T-helper 1 cell treated with Interleukin-12 subunit alpha and Interleukin-12 subunit beta and Interleukin-4 antibody, amounts not matched to agents 30 μg/mL and 1 μg/mL, for 36 hours (primary cell): ENCODE results near the gene KLHL5.

Experiments used
- H3K27ac Mint-ChIP-seq: one replicate; pipeline ENCODE4 v1.8.0; 2021; ENCODE audit warnings: mild to moderate bottlenecking, mixed read lengths
- H3K27me3 Mint-ChIP-seq: one replicate; pipeline ENCODE4 v1.8.0; 2021; ENCODE audit warnings: low read depth, mixed read lengths
- H3K36me3 Mint-ChIP-seq: one replicate; pipeline ENCODE4 v1.8.0; 2021; ENCODE audit warnings: low read depth, mixed read lengths
- H3K4me1 Mint-ChIP-seq: one replicate; pipeline ENCODE4 v1.8.0; 2021; ENCODE audit warnings: low read depth, mixed read lengths
- H3K4me3 Mint-ChIP-seq: one replicate; pipeline ENCODE4 v1.8.0; 2021; ENCODE audit warnings: mild to moderate bottlenecking, moderate library complexity, mixed read lengths
- H3K9me3 Mint-ChIP-seq: one replicate; pipeline ENCODE4 v1.8.0; 2021; ENCODE audit warnings: mixed read lengths

KLHL5 gene

DNA sequence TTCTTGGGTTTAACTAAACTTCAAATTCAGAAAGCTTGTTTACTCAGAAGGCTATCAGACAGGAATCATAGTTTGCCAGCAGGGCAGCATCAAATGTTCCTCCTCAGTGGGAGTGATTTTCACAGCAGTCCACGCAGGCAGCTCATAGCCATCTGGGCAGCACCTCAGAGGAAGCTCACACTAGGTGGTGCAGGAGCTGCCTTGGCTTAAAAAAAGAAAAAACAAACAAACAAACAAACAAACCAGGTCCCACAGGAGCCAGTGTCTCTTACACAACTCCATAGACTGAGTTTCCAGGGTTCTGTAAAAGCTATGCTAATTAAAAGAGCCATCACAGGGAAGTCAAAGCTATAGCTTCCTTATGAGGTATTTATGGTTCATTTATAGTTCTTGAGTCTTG is 10.5 kb upstream of the KLHL5 start:
- H3K9me3 Mint-ChIP-seq, result no peaks in the 10 kb centered on the region
- peaks cover 43% of the 10 kb centered on the region for H3K4me1 Mint-ChIP-seq
- no peaks in the 10 kb centered on the region for H3K27me3 Mint-ChIP-seq
- no peak overlapping the region for H3K27ac Mint-ChIP-seq
- no peak overlapping the region for H3K4me3 Mint-ChIP-seq
- peaks cover 15% of the 10 kb centered on the region for H3K36me3 Mint-ChIP-seq

DNA sequence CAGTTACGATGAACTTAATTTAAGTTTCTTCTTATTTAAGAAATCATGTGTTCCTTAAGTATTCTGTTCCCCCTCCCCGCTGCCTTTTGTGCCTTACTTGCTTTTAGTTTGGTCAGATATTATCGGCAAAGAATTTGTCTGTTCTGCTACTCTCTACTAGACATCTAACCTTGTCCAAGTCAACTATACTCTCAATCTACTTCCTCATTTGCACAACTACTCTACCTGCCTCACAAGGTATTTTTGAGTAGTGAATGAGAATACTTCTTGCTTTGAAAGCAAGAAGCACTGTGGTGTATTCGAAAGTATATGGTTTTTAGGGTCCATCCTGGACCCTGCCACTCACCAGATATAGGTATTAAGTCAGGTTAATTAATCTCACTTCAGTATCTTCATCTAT is 8.0 kb upstream of the KLHL5 start:
- Mint-ChIP-seq H3K4me3 (no peak overlapping the region), H3K36me3 (peaks cover 15% of the 10 kb centered on the region), H3K27ac (no peak overlapping the region), H3K4me1 (peaks cover 23% of the 10 kb centered on the region), H3K27me3 (no peaks in the 10 kb centered on the region), H3K9me3 (no peaks in the 10 kb centered on the region)

DNA sequence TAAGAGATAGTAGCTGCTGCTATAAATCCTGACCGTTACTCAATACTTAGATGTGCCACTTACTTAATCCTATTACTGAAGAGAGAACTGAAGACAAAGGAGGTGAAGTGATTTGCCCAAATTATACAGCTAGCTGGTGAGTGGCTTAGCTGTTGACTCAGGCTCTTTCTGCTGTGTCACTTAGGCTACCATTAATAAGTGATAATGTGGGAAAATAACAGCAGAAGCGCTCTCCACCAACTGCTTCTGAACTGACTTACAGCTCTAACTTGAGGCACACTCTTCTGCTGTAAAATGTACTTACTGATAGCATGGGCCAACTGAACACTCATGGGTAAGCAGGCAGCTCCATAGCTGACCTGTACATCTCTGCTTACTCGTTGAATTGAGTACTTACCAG is 7.5 kb upstream of the KLHL5 start:
- Mint-ChIP-seq H3K4me1 (peaks cover 22% of the 10 kb centered on the region), H3K27ac (no peak overlapping the region), H3K27me3 (no peaks in the 10 kb centered on the region), H3K36me3 (peaks cover 15% of the 10 kb centered on the region), H3K9me3 (no peaks in the 10 kb centered on the region), H3K4me3 (no peak overlapping the region)

DNA sequence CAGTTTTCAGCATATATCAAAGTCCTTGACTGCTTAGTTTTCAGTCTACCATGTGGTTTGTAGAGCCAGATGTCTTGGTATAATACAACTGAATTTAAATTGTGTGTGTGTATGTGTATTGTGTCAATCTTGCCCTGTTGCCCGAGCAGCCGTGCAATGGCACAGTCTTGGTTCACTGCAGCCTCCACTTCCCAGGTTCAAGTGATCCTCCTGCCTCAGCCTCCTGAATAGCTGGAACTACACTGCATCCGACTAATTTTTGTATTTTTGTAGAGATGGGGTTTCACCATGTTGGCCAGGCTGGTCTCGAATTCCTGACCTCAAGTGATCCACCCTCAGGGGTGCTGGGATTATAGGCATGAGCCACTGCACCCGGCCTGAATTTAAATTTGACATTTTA is 6.0 kb upstream of the KLHL5 start:
- H3K9me3 Mint-ChIP-seq, result no peaks in the 10 kb centered on the region
- peaks cover 11% of the 10 kb centered on the region for H3K36me3 Mint-ChIP-seq
- H3K4me1 Mint-ChIP-seq, result peaks cover 23% of the 10 kb centered on the region
- H3K27me3 Mint-ChIP-seq, result no peaks in the 10 kb centered on the region
- H3K4me3 Mint-ChIP-seq, result no peak overlapping the region
- no peak overlapping the region for H3K27ac Mint-ChIP-seq

DNA sequence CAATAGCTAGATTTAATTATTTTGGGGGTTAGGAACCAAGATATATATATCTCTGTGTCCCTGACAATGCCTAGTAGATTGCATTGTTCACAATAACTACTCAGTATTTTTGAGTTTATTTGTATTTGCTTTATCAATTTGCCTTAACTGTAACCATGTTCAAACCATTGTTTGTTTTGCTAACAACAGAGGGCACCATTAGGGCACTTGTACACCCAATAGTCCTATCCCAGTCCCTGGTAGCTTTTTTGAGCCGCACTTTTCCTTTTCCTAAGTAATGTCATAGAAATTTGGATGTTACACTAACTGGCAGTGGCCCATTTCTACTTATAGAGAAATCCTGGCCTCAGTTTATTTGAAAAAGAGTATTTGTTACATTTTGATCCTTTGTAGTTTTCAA is 575 bp upstream of the KLHL5 start:
- no peak overlapping the region for H3K27ac Mint-ChIP-seq
- H3K4me3 Mint-ChIP-seq, result no peak overlapping the region
- H3K36me3 Mint-ChIP-seq, result peaks cover 8% of the 10 kb centered on the region
- no peaks in the 10 kb centered on the region for H3K9me3 Mint-ChIP-seq
- no peaks in the 10 kb centered on the region for H3K27me3 Mint-ChIP-seq
- H3K4me1 Mint-ChIP-seq, result peaks cover 17% of the 10 kb centered on the region

DNA sequence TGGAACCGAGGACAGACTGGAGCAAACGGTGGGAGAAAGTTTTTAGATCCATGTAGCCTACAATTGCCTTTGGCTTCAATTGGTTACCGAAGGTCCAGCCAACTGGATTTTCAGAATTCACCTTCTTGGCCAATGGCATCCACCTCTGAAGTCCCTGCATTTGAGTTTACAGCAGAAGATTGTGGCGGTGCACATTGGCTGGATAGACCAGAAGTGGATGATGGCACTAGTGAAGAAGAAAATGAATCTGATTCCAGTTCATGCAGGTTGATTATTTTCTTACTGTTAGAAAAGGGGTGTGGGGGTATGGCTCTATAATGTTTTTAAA is 702 bp downstream of the KLHL5 start:
- Mint-ChIP-seq H3K27me3 (no peaks in the 10 kb centered on the region), H3K4me1 (peaks cover 16% of the 10 kb centered on the region), H3K4me3 (no peak overlapping the region), H3K9me3 (no peaks in the 10 kb centered on the region), H3K27ac (no peak overlapping the region), H3K36me3 (peaks cover 10% of the 10 kb centered on the region)

DNA sequence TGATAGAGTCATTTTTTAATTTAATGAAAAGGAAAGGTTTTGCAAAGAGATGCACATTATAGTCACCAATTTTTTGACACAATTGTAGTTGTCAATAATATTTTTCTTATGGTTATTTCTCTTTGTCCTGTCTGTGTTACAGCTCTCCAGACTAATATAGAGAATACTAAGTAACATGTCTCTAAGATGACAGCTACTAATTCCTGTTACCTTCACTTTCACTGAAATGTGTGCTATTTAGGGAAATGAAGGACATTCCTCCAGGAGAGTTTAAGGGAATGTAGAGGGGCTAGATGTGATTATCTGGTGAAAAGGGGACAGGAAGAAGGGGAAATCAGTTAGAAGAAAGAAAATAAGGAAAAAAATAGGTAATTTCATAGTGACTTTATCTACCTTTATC is 1.4 kb downstream of the KLHL5 start:
- Mint-ChIP-seq H3K36me3 (peaks cover 10% of the 10 kb centered on the region), H3K27me3 (no peaks in the 10 kb centered on the region), H3K4me1 (peaks cover 19% of the 10 kb centered on the region), H3K4me3 (no peak overlapping the region), H3K9me3 (no peaks in the 10 kb centered on the region), H3K27ac (no peak overlapping the region)

DNA sequence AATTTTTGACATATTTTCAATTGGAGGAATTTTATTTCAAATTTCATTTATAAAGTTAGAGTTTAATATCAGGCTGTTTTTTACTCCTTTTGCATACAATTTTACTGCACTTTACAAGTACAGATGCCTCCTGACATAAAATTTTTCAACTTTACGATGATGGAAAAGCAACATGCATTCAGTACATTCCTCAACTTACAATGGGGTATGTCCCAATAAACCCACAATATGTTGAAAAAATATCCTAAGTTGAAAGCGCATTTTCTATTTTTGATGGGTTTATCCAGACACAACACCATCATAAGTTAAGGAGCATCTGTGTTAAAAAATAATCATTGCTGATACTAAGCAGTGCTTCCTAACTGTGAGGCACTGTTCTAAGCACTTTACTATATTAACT is 4.3 kb downstream of the KLHL5 start:
- no peaks in the 10 kb centered on the region for H3K9me3 Mint-ChIP-seq
- no peak overlapping the region for H3K27ac Mint-ChIP-seq
- no peaks in the 10 kb centered on the region for H3K27me3 Mint-ChIP-seq
- H3K4me3 Mint-ChIP-seq, result no peak overlapping the region
- peaks cover 15% of the 10 kb centered on the region for H3K36me3 Mint-ChIP-seq
- H3K4me1 Mint-ChIP-seq, result peaks cover 18% of the 10 kb centered on the region

DNA sequence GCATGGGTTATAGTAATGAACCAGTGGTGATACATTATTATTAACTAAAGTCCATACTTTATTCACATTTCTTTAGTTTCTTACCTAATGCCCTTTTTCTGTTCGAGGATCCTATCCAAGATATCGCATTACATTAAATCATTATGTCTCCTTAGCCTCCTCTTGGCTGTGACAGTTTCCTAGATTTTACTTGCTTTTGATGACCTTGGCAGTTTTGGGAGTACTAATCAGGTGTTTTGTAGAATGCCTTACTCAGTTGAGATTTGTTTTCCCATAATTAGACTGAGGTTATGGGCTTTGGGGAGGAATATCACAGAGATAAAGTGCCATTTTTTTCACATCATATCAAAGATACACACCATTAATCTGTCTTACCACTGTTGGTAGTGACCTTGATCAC is 5.0 kb downstream of the KLHL5 start:
- no peaks in the 10 kb centered on the region for H3K27me3 Mint-ChIP-seq
- no peak overlapping the region for H3K4me3 Mint-ChIP-seq
- H3K27ac Mint-ChIP-seq, result no peak overlapping the region
- peaks cover 15% of the 10 kb centered on the region for H3K36me3 Mint-ChIP-seq
- H3K9me3 Mint-ChIP-seq, result no peaks in the 10 kb centered on the region
- H3K4me1 Mint-ChIP-seq, result peaks cover 17% of the 10 kb centered on the region

DNA sequence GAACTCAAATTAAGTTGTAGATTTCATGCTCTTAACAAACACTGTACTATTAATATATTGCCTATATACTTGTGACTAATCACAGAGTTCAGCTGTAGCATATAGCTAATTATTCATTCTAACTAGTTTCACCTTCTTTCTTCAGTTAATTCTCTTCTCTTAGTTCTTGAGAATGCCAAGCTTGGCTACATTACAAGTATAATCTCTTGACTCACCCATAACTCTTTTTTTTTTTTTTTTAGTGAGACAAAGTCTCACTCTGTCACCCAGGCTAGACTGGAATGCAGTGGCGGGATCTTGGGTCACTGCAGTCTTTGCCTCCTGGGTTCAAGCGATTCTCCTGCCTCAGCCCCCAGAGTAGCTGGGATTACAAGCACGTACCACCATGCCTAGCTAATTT is 5.4 kb downstream of the KLHL5 start:
- peaks cover 12% of the 10 kb centered on the region for H3K36me3 Mint-ChIP-seq
- peaks cover 13% of the 10 kb centered on the region for H3K4me1 Mint-ChIP-seq
- no peaks in the 10 kb centered on the region for H3K27me3 Mint-ChIP-seq
- no peaks in the 10 kb centered on the region for H3K9me3 Mint-ChIP-seq
- H3K27ac Mint-ChIP-seq, result no peak overlapping the region
- no peak overlapping the region for H3K4me3 Mint-ChIP-seq

DNA sequence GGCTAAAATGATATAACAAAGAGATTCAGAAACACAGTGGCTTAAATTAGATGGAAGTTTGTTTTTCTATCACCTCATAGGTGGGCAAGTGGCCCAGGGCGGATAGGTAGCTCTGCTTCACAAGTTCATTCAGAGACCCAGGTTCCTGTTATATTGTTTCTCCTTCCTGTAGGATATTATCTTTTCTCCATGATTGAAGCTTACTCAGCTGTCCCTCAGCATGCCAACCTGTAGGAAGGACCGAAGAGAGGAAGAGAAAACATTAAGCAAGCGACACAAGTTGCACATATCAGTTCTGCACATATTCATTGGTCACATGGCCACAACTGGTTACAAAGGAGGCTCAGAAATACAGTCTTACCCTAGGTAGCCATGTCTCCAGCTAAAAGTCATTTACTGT is 6.9 kb downstream of the KLHL5 start:
- H3K36me3 Mint-ChIP-seq, result peaks cover 10% of the 10 kb centered on the region
- no peak overlapping the region for H3K27ac Mint-ChIP-seq
- no peak overlapping the region for H3K4me3 Mint-ChIP-seq
- no peaks in the 10 kb centered on the region for H3K9me3 Mint-ChIP-seq
- peaks cover 9% of the 10 kb centered on the region for H3K4me1 Mint-ChIP-seq
- no peaks in the 10 kb centered on the region for H3K27me3 Mint-ChIP-seq

DNA sequence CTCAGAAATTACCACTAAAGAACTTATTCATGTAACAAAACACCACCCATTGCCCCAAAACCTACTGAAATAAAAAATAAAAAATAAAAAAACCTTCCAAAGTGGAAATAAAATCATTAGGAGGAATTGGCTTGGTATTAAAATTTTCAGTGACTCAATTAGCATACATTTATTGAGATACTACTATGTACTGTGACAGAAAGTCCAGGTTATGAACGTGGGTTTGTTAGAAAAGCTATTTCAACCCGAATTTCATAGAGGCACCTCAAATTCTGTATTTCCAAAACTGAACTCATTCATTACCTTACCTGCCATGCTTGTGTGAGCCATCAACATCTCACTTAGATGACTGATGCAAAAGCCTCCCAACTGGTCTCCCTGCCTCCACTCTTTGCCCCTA is 16.8 kb downstream of the KLHL5 start:
- H3K36me3 Mint-ChIP-seq, result peaks cover 55% of the 10 kb centered on the region
- H3K27ac Mint-ChIP-seq, result no peak overlapping the region
- no peaks in the 10 kb centered on the region for H3K27me3 Mint-ChIP-seq
- peaks cover 11% of the 10 kb centered on the region for H3K4me1 Mint-ChIP-seq
- H3K9me3 Mint-ChIP-seq, result no peaks in the 10 kb centered on the region
- no peak overlapping the region for H3K4me3 Mint-ChIP-seq

DNA sequence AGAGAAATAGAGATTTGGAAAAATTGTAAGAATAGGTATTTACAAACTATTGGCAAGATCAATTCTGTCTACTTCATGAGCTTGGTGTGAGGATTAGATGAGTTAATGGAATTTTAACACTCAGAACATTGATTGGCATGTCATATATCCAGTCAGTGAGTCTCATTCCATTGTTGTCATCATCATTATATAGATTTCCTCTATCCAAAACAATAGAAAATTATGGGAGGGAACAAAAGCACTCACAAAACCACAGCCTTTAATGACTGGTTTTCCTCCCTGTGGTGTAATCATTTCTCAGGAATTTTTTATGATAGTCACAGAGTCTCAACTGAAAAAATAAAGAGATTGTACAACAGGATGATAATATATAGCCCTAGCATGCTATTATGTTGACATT is 21.1 kb downstream of the KLHL5 start:
- Mint-ChIP-seq H3K27ac (no peak overlapping the region), H3K4me1 (peaks cover 15% of the 10 kb centered on the region), H3K9me3 (no peaks in the 10 kb centered on the region), H3K27me3 (no peaks in the 10 kb centered on the region), H3K4me3 (no peak overlapping the region), H3K36me3 (peaks cover 37% of the 10 kb centered on the region)

DNA sequence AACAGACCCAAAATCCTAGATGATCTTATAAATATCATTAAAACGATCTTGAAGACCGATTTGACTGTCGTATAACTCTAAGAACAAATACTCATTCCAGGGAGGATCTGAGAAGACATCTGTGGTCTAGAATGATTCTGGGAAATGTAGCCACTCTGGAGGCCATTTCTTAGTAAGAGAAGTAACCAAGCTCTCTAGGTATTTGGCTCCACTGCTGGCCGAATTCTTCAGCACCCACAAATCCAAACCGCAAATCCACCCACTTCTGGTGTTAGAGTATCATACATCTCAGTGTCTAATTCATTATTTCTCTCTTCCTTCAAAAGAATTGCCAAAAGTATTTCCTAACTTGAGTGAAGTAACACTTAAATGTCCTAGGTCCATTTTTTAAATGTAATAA is 23.9 kb downstream of the KLHL5 start:
- no peaks in the 10 kb centered on the region for H3K9me3 Mint-ChIP-seq
- peaks cover 38% of the 10 kb centered on the region for H3K36me3 Mint-ChIP-seq
- H3K27ac Mint-ChIP-seq, result peak overlapping the region; percentile 17
- H3K4me3 Mint-ChIP-seq, result no peak overlapping the region
- H3K4me1 Mint-ChIP-seq, result peaks cover 12% of the 10 kb centered on the region
- no peaks in the 10 kb centered on the region for H3K27me3 Mint-ChIP-seq

DNA sequence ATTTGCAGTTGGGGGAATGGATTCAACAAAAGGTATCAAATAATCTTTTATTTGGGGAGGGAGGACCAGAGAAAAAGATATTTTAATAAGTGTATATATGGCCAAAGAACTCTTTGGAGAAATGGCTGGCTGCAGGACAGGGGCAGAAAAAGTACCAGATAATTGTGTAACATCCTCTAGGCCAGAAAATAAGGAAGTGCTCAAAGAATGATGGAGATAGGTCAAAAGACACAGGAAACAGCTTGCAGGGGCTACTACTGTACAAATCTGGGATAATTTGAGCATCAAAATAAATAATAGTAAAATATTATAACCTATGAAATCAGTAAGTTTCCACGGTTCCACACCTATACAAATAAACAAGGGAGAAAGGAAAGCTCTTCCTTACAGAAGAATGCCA is 34.8 kb downstream of the KLHL5 start:
- Mint-ChIP-seq H3K9me3 (no peaks in the 10 kb centered on the region), H3K4me3 (no peak overlapping the region), H3K4me1 (peaks cover 4% of the 10 kb centered on the region), H3K27me3 (no peaks in the 10 kb centered on the region), H3K36me3 (peaks cover 23% of the 10 kb centered on the region), H3K27ac (no peak overlapping the region)

DNA sequence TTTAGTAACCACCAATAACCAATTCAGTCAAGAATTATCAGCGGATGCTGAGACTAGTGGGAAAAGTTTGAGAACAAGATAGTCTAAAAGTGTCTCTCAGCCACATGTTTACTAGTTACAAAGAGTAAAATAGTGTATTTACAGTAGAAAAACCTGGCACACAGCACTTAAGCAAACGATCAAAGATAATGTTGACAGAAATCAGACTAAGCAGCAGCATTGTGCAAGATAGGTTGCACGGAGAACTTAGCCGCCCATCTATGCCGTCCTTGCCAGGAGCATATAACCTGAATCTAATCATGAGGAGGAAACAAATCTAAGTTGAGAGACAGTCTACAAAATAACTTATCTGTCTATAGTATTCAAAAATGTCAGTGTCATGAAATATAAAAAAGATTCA is 35.3 kb downstream of the KLHL5 start:
- Mint-ChIP-seq H3K36me3 (peaks cover 23% of the 10 kb centered on the region), H3K4me1 (peaks cover 4% of the 10 kb centered on the region), H3K27me3 (no peaks in the 10 kb centered on the region), H3K27ac (no peak overlapping the region), H3K4me3 (no peak overlapping the region), H3K9me3 (no peaks in the 10 kb centered on the region)
